ENCODE results near the gene PRRG2. TPM values are rescaled to one million over a fixed set of nuclear protein-coding genes. Genes with fewer than 3 reads are reported as not detected.
A peak's percentile ranks its signal among the peaks of the same experiment; 100 is the strongest.

The PRRG2 gene
- total RNA-seq, 1 experiment from 2014 or later, result 3.3 TPM

GRCh38 chr19:49553451-49554271 is 27.5 kb upstream of the PRRG2 start:
- no peak overlapping the region for H3K18ac ChIP-seq (ENCODE audit: insufficient read length, low read depth, low read length)
- WGBS (ENCODE audit: extremely low coverage, insufficient read length, low lambda C conversion rate), result no CpG with 5 or more reads among the region's 10 CpGs
- no peak overlapping the region for H2BK5ac ChIP-seq (ENCODE audit: insufficient read length, low read length)
- no peak overlapping the region for H3K4me2 ChIP-seq (ENCODE audit: insufficient read depth, insufficient read length, low read length)
- H3K23me2 ChIP-seq (ENCODE audit: insufficient read length, low read depth, low read length, poor library complexity, severe bottlenecking), result peaks cover 9% of the 10 kb centered on the region
- no peak for TF ChIP-seq CTCF (conservative IDR thresholded peaks at IDR 0.05)
- no peak overlapping the region for H3K9ac ChIP-seq (ENCODE audit: extremely low read depth, insufficient read length, low read length)
- H3K9me3 ChIP-seq (ENCODE audit: control insufficient read depth, low read depth, low read length), result no peaks in the 10 kb centered on the region
- H2AFZ ChIP-seq (ENCODE audit: low read length), result no peak overlapping the region
- H3K27ac ChIP-seq (ENCODE audit: insufficient read length, low read depth, low read length), result no peak overlapping the region
- Mint-ChIP-seq H3K4me3 (no peak overlapping the region), H3K4me1 (peaks cover 2 to 12% of the 10 kb centered on the region in 2 experiments; a peak in 3 of 4 replicates), H3K36me3 (ENCODE audit: insufficient read depth in 1 of 3, low read depth in 3 of 3) (peaks cover 17 to 28% (median 28%) of the 10 kb centered on the region in 3 experiments), H3K9me3 (no peaks in the 10 kb centered on the region; a peak in 1 of 5 replicates), H3K27me3 (ENCODE audit: low read depth) (no peaks in the 10 kb centered on the region), H3K27ac (peak overlapping the region in 2 of 3 experiments; percentile 12 to 85; a peak in 3 of 7 replicates)
- H3K4ac ChIP-seq (ENCODE audit: low read depth, low read length), result no peak overlapping the region
- no peak overlapping the region for H2AK5ac ChIP-seq (ENCODE audit: insufficient read length, low read length)
- no peak overlapping the region for H2BK20ac ChIP-seq (ENCODE audit: low read depth, low read length, poor library complexity, severe bottlenecking)
- H3K23ac ChIP-seq (ENCODE audit: insufficient read length, low read depth, low read length), result no peak overlapping the region
- no peaks in the 10 kb centered on the region for H3K27me3 ChIP-seq (ENCODE audit: insufficient read depth, low read length)
- H3K14ac ChIP-seq (ENCODE audit: insufficient read depth, low read length), result no peak overlapping the region
- no peak overlapping the region for H4K91ac ChIP-seq (ENCODE audit: insufficient read length, low read depth, low read length)
- no peak for DNase-seq
- H2BK120ac ChIP-seq (ENCODE audit: low read depth, low read length, poor library complexity, severe bottlenecking), result no peak overlapping the region
- no peaks in the 10 kb centered on the region for H4K20me1 ChIP-seq (ENCODE audit: control insufficient read depth, insufficient read depth, insufficient read length)
- no peak overlapping the region for H2BK12ac ChIP-seq (ENCODE audit: insufficient read length, low read depth, low read length)
- H3T11ph ChIP-seq (ENCODE audit: low read length), result no peak overlapping the region
- H4K8ac ChIP-seq (replicated peaks; ENCODE audit: insufficient read length, low read depth, low read length), result no peak overlapping the region
- H3K79me2 ChIP-seq (ENCODE audit: insufficient read depth, low read length), result no peaks in the 10 kb centered on the region
- H3K56ac ChIP-seq (ENCODE audit: insufficient read length, low read depth, low read length), result no peak overlapping the region
- H3K4me1 ChIP-seq (ENCODE audit: insufficient read depth, low read length), result no peaks in the 10 kb centered on the region
- H2BK15ac ChIP-seq (ENCODE audit: low read depth, low read length), result no peak overlapping the region
- H3K79me1 ChIP-seq (ENCODE audit: insufficient read depth, low read depth, low read length, poor library complexity, severe bottlenecking), result no peaks in the 10 kb centered on the region
- H4K5ac ChIP-seq (ENCODE audit: insufficient read length, low read depth, low read length), result no peak overlapping the region

Measured in H9 (cell line).